ENCODE measurements around the gene ALKBH6. TPM values are rescaled to one million over a fixed set of nuclear protein-coding genes. Genes with fewer than 3 reads are reported as not detected.

Gene ALKBH6
- total RNA-seq, 1 experiment from 2014 or later: 32.5 TPM

DNA sequence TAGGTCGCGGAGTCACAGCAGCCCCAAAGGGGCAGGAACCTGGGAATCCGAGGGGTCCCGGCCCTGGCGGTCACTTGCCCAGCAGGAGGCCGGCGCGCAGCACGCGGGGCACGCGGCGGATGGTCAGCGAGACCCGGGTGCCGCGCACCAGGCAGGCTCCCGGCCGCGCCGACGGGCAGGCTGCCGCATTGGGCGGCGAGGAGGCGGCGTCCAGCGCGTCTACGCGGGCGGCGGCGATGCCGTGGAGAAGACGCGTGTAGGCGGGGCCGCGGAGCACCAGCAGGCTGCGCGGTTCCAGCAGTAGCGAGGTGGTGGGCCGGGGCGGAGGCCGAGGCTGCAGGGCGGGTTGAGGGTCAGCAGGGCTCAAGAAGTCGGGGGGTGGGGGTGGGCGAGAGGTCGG is 4.8 kb downstream of the ALKBH6 start:
- no peak overlapping the region for H2AFZ ChIP-seq (ENCODE audit: low read length)
- DNase-seq: peak; percentile 72
- peaks cover 20% of the 10 kb centered on the region for H3K23me2 ChIP-seq (ENCODE audit: insufficient read length, low read depth, low read length, poor library complexity, severe bottlenecking)
- H4K91ac ChIP-seq (ENCODE audit: insufficient read length, low read depth, low read length): no peak overlapping the region
- H3K9ac ChIP-seq (ENCODE audit: extremely low read depth, insufficient read length, low read length): no peak overlapping the region
- H3K27me3 ChIP-seq (ENCODE audit: insufficient read depth, low read length): no peaks in the 10 kb centered on the region
- H2BK12ac ChIP-seq (ENCODE audit: insufficient read length, low read depth, low read length): no peak overlapping the region
- H3T11ph ChIP-seq (ENCODE audit: low read length): no peak overlapping the region
- peaks cover 26 to 30% of the 10 kb centered on the region in 2 experiments for H3K4me1 Mint-ChIP-seq
- peak overlapping the region in 1 of 3 experiments; percentile 52; a peak in 2 of 7 replicates for H3K27ac Mint-ChIP-seq
- no peak overlapping the region for H2BK120ac ChIP-seq (ENCODE audit: low read depth, low read length, poor library complexity, severe bottlenecking)
- H3K56ac ChIP-seq (ENCODE audit: insufficient read length, low read depth, low read length): no peak overlapping the region
- no peak overlapping the region for H3K14ac ChIP-seq (ENCODE audit: insufficient read depth, low read length)
- H4K5ac ChIP-seq (ENCODE audit: insufficient read length, low read depth, low read length): no peak overlapping the region
- H3K79me1 ChIP-seq (ENCODE audit: insufficient read depth, low read depth, low read length, poor library complexity, severe bottlenecking): no peaks in the 10 kb centered on the region
- no peaks in the 10 kb centered on the region; a peak in 2 of 5 replicates for H3K9me3 Mint-ChIP-seq
- peak overlapping the region; percentile 80 for H3K18ac ChIP-seq (ENCODE audit: insufficient read length, low read depth, low read length)
- no peaks in the 10 kb centered on the region for H3K9me3 ChIP-seq (ENCODE audit: control insufficient read depth, low read depth, low read length)
- H3K27me3 Mint-ChIP-seq (ENCODE audit: low read depth): peaks cover 1% of the 10 kb centered on the region
- no peak overlapping the region for H3K4ac ChIP-seq (ENCODE audit: low read depth, low read length)
- TF ChIP-seq CTCF (conservative IDR thresholded peaks at IDR 0.05): no peak
- no peak overlapping the region for H2AK5ac ChIP-seq (ENCODE audit: insufficient read length, low read length)
- H3K23ac ChIP-seq (ENCODE audit: insufficient read length, low read depth, low read length): no peak overlapping the region
- H3K4me1 ChIP-seq (ENCODE audit: insufficient read depth, low read length): no peaks in the 10 kb centered on the region
- H2BK15ac ChIP-seq (ENCODE audit: low read depth, low read length): no peak overlapping the region
- no peak overlapping the region for H4K8ac ChIP-seq (replicated peaks; ENCODE audit: insufficient read length, low read depth, low read length)
- H4K20me1 ChIP-seq (ENCODE audit: control insufficient read depth, insufficient read depth, insufficient read length): no peaks in the 10 kb centered on the region
- H3K27ac ChIP-seq (ENCODE audit: insufficient read length, low read depth, low read length): no peak overlapping the region
- peaks cover 5 to 21% (median 17%) of the 10 kb centered on the region in 3 experiments for H3K36me3 Mint-ChIP-seq (ENCODE audit: insufficient read depth in 1 of 3, low read depth in 3 of 3)
- H3K4me3 Mint-ChIP-seq: peak overlapping the region; percentile 90 to 92
- H2BK20ac ChIP-seq (ENCODE audit: low read depth, low read length, poor library complexity, severe bottlenecking): no peak overlapping the region
- H3K4me2 ChIP-seq (ENCODE audit: insufficient read depth, insufficient read length, low read length): peak overlapping the region; percentile 26
- no CpG with 5 or more reads among the region's 50 CpGs for WGBS (ENCODE audit: extremely low coverage, insufficient read length, low lambda C conversion rate)
- no peak overlapping the region for H2BK5ac ChIP-seq (ENCODE audit: insufficient read length, low read length)
- no peaks in the 10 kb centered on the region for H3K79me2 ChIP-seq (ENCODE audit: insufficient read depth, low read length)

All from H9 (cell line).